ENCODE measurements around the gene MYO9B. TPM values are rescaled to one million over a fixed set of nuclear protein-coding genes. Genes with fewer than 3 reads are reported as not detected.
A peak's percentile ranks its signal among the peaks of the same experiment; 100 is the strongest.
"Not testable (repeated sequence)": the region's sequence is repeated elsewhere in the genome, so short reads cannot be mapped to it uniquely, and the experiment has no call there.

The MYO9B gene
- polyA plus RNA-seq, 3 donors: 18.0 to 48.1 (median 45.6) TPM

GRCh38 chr19:17106964-17107363 is 31.4 kb downstream of the MYO9B start:
- 98 to 100% (median 100%) methylated on average over 4 of the region's 4 CpGs for WGBS, 3 donors
- H3K27ac ChIP-seq (ENCODE audit: low read depth, low read length): not testable (repeated sequence)

GRCh38 chr19:17107546-17108452 is 32.2 kb downstream of the MYO9B start:
- 28 to 56% (median 35%) methylated on average over 27 of the region's 27 CpGs for WGBS, 3 donors
- H3K27ac ChIP-seq (ENCODE audit: low read depth, low read length): peak overlapping the region; percentile 6

GRCh38 chr19:17108453-17108784 is 32.8 kb downstream of the MYO9B start:
- 71 to 84% (median 76%) methylated on average over 4 of the region's 4 CpGs for WGBS, 3 donors
- no peak overlapping the region for H3K27ac ChIP-seq (ENCODE audit: low read depth, low read length)

GRCh38 chr19:17109300-17109699 is 33.7 kb downstream of the MYO9B start:
- 87 to 92% (median 88%) methylated on average over 9 of the region's 9 CpGs for WGBS, 3 donors
- no peak overlapping the region for H3K27ac ChIP-seq (ENCODE audit: low read depth, low read length)

- WGBS, 3 donors: 59 to 81% (median 66%) methylated on average over 26 of the region's 26 CpGs
These were observed 34.5 kb downstream of the MYO9B start for GRCh38 chr19:17109962-17110598.

GRCh38 chr19:17110599-17110966 is 35.0 kb downstream of the MYO9B start:
- 77 to 95% (median 79%) methylated on average over 9 to 10 of the region's 10 CpGs for WGBS, 3 donors
- peak overlapping the region; percentile 10 for H3K27ac ChIP-seq (ENCODE audit: low read depth, low read length)

More at GRCh38 chr19:17109962-17110598, 34.5 kb downstream of the MYO9B start:
- H3K27ac ChIP-seq (ENCODE audit: low read depth, low read length): peak overlapping the region; percentile 10

GRCh38 chr19:17111766-17112165 is 36.2 kb downstream of the MYO9B start:
- H3K27ac ChIP-seq (ENCODE audit: low read depth, low read length): no peak overlapping the region
- WGBS, 3 donors: 75 to 95% (median 82%) methylated on average over 3 of the region's 3 CpGs

GRCh38 chr19:17112271-17112670 is 36.7 kb downstream of the MYO9B start:
- H3K27ac ChIP-seq (ENCODE audit: low read depth, low read length): no peak overlapping the region

GRCh38 chr19:17112700-17113099 is 37.1 kb downstream of the MYO9B start:
- H3K27ac ChIP-seq (ENCODE audit: low read depth, low read length): no peak overlapping the region
- WGBS, 3 donors: 64 to 84% (median 80%) methylated on average over 7 of the region's 7 CpGs

More at GRCh38 chr19:17112271-17112670, 36.7 kb downstream of the MYO9B start:
- WGBS, 3 donors: 79 to 85% (median 80%) methylated on average over 16 to 17 of the region's 17 CpGs

- 83 to 91% (median 85%) methylated on average over 17 of the region's 17 CpGs for WGBS, 3 donors
- H3K27ac ChIP-seq (ENCODE audit: low read depth, low read length): no peak overlapping the region
These were observed 37.7 kb downstream of the MYO9B start for GRCh38 chr19:17113127-17113785.

GRCh38 chr19:17114414-17114831 is 38.8 kb downstream of the MYO9B start:
- H3K27ac ChIP-seq (ENCODE audit: low read depth, low read length): no peak overlapping the region
- WGBS, 3 donors: 82 to 84% (median 82%) methylated on average over 12 of the region's 12 CpGs

GRCh38 chr19:17116996-17117702 is 41.6 kb downstream of the MYO9B start:
- 74 to 88% (median 82%) methylated on average over 14 of the region's 14 CpGs for WGBS, 3 donors
- no peak overlapping the region for H3K27ac ChIP-seq (ENCODE audit: low read depth, low read length)

- no peak overlapping the region for H3K27ac ChIP-seq (ENCODE audit: low read depth, low read length)
- 91 to 96% (median 94%) methylated on average over 5 of the region's 5 CpGs for WGBS, 3 donors
These were observed 43.4 kb downstream of the MYO9B start for GRCh38 chr19:17118957-17119356.

GRCh38 chr19:17121736-17122293 is 46.2 kb downstream of the MYO9B start:
- no peak overlapping the region for H3K27ac ChIP-seq (ENCODE audit: low read depth, low read length)
- WGBS, 3 donors: 70 to 86% (median 73%) methylated on average over 9 of the region's 9 CpGs

GRCh38 chr19:17123041-17123440 is 47.5 kb downstream of the MYO9B start:
- H3K27ac ChIP-seq (ENCODE audit: low read depth, low read length): no peak overlapping the region
- WGBS, 3 donors: 85 to 98% (median 94%) methylated on average over 2 of the region's 2 CpGs

GRCh38 chr19:17124025-17124424 is 48.4 kb downstream of the MYO9B start:
- no peak overlapping the region for H3K27ac ChIP-seq (ENCODE audit: low read depth, low read length)
- 89 to 100% (median 91%) methylated on average over 1 of the region's 1 CpG for WGBS, 3 donors

GRCh38 chr19:17125062-17125727 is 49.6 kb downstream of the MYO9B start:
- 53 to 73% (median 54%) methylated on average over 10 of the region's 10 CpGs for WGBS, 3 donors
- no peak overlapping the region for H3K27ac ChIP-seq (ENCODE audit: low read depth, low read length)
